ENCODE data around the gene HUWE1. TPM values are rescaled to one million over a fixed set of nuclear protein-coding genes. Genes with fewer than 3 reads are reported as not detected.

The HUWE1 gene
- total and polyA plus RNA-seq, 9 of the 15 experiments (the other 6 are each of a cell fraction or from before 2014, with no cell fraction given): 23.9 to 204 (median 65.1) TPM

DNA sequence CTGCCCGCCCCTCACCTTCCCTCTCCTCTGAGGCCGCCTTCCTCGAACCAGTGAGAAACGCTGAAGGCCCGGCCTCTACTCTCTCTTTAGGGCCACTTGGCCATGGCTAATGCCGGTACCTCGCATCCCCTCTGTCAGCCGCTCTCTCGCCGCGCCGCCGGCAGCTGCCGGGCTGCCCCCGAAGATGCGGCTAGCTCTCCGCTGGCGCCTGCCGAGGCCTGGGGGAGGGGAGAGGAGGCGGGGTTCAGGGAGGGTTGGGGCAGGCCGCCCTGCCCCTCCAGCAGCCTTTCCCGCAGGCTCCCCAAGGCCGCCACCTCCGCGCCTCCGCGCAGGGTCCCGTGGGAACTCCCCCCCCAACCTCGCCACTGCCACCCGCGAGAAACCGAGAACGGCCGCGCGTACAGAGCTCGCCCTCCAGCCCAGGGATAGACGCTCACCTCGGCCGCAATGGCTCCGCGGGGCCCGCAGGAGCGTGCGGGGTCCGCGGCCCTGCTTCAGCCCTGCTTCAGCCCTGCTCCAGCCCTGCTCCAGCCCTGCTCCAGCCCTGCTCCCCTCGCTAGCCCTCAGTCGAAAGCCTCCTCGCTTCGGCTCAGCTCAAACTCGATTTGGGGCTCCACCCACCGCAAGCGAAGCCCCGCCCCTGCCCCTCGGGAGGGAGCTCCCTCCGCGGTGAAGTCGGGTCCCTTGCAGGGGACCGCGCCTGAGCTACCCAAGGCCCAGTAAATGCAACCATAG is at the start of gene HUWE1 (continued):
- TF ChIP-seq, protein P1, sequence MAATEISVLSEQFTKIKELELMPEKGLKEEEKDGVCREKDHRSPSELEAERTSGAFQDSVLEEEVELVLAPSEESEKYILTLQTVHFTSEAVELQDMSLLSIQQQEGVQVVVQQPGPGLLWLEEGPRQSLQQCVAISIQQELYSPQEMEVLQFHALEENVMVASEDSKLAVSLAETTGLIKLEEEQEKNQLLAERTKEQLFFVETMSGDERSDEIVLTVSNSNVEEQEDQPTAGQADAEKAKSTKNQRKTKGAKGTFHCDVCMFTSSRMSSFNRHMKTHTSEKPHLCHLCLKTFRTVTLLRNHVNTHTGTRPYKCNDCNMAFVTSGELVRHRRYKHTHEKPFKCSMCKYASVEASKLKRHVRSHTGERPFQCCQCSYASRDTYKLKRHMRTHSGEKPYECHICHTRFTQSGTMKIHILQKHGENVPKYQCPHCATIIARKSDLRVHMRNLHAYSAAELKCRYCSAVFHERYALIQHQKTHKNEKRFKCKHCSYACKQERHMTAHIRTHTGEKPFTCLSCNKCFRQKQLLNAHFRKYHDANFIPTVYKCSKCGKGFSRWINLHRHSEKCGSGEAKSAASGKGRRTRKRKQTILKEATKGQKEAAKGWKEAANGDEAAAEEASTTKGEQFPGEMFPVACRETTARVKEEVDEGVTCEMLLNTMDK (IDR thresholded peaks at IDR 0.05; ENCODE audit: borderline replicate concordance, insufficient read depth, low read depth, low read length, poor library complexity, severe bottlenecking): no peak
- no peak for TF ChIP-seq DDX20 (tag; IDR thresholded peaks at IDR 0.05; ENCODE audit: low read depth)
- no peak for TF ChIP-seq SMAD2 (IDR thresholded peaks at IDR 0.05; ENCODE audit: low read depth, low read length)
- TF ChIP-seq MNT (conservative IDR thresholded peaks at IDR 0.05): 0 out of 4 replicates have a peak, but pooled peaks have one; percentile 12 to 34
- no peak for TF ChIP-seq PHF21A (IDR thresholded peaks at IDR 0.05; ENCODE audit: borderline replicate concordance, low read depth)
- TF ChIP-seq NR4A1 (CRISPR knock-in tag; IDR thresholded peaks at IDR 0.05): no peak
- TF ChIP-seq NR4A1 (tag; IDR thresholded peaks at IDR 0.05): no peak
- TF ChIP-seq CBX5 (IDR thresholded peaks at IDR 0.05; ENCODE audit: borderline replicate concordance, low read depth): no peak
- no peak for TF ChIP-seq FOXA3 (CRISPR knock-in tag; conservative IDR thresholded peaks at IDR 0.05 in 1 of 2, IDR thresholded peaks at IDR 0.05 in 1 of 2)
- TF ChIP-seq ZSCAN29 (IDR thresholded peaks at IDR 0.05): no peak
- no peak for TF ChIP-seq ZNF780A (CRISPR knock-in tag; IDR thresholded peaks at IDR 0.05)
- no peak; the same call in 1 of the 2 replicates for TF ChIP-seq BHLHE40 (IDR thresholded peaks at IDR 0.05; ENCODE audit: low read length)
- TF ChIP-seq ZFP36 (IDR thresholded peaks at IDR 0.05; ENCODE audit: low read depth, low read length, partially characterized antibody): no peak
- TF ChIP-seq KLF1 (tag; IDR thresholded peaks at IDR 0.05): no peak
- TF ChIP-seq ZNF174 (CRISPR knock-in tag; IDR thresholded peaks at IDR 0.05): no peak
- 0 out of 2 replicates have a peak, but pooled peaks have one; percentile 33 for TF ChIP-seq ZBTB1 (CRISPR knock-in tag; IDR thresholded peaks at IDR 0.05; ENCODE audit: borderline replicate concordance, low read depth)
- no peak for TF ChIP-seq NCOA2 (IDR thresholded peaks at IDR 0.05; ENCODE audit: partially characterized antibody in 2 of 2)
- TF ChIP-seq JUN (IDR thresholded peaks at IDR 0.05; ENCODE audit: borderline replicate concordance, low read depth, low read length): no peak
- no peak for TF ChIP-seq JUN (CRISPR knock-in tag; IDR thresholded peaks at IDR 0.05; ENCODE audit: borderline replicate concordance)
- TF ChIP-seq, protein P2, sequence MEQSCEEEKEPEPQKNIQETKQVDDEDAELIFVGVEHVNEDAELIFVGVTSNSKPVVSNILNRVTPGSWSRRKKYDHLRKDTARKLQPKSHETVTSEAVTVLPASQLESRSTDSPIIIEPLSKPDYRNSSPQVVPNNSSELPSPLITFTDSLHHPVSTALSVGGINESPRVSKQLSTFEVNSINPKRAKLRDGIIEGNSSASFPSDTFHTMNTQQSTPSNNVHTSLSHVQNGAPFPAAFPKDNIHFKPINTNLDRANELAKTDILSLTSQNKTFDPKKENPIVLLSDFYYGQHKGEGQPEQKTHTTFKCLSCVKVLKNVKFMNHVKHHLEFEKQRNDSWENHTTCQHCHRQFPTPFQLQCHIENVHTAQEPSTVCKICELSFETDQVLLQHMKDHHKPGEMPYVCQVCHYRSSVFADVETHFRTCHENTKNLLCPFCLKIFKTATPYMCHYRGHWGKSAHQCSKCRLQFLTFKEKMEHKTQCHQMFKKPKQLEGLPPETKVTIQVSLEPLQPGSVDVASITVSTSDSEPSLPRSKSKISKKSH (CRISPR knock-in tag; IDR thresholded peaks at IDR 0.05): no peak
- no peak for TF ChIP-seq RBM25 (IDR thresholded peaks at IDR 0.05; ENCODE audit: low read depth, low read length, severe bottlenecking)
- TF ChIP-seq SIX5 (IDR thresholded peaks at IDR 0.05; ENCODE audit: borderline replicate concordance in 1 of 2, insufficient read depth in 1 of 2, low read depth in 1 of 2, low read length in 2 of 2): no peak
- peak; percentile 22; the same call in 1 of the 2 replicates for TF ChIP-seq ZNF263 (CRISPR knock-in tag; IDR thresholded peaks at IDR 0.05; ENCODE audit: borderline replicate concordance)

Data from K562 (cell line).